ENCODE measurements around the gene SGO2.

Gene SGO2

GRCh38 chr2:200494048-200494447 lies 32.0 kb upstream of the SGO2 start:
- TF ChIP-seq CTCF (IDR thresholded peaks at IDR 0.05; ENCODE audit: low read depth, low read length, missing control alignments): no peak
- no peak for DNase-seq
- no peak overlapping the region for H3K4me3 ChIP-seq (ENCODE audit: low read depth, low read length)
- in situ Hi-C loops (cut with HindIII; ENCODE audit: low pct_ligation_motif_present, low sequenced_read_pairs): no loop called here
- H3K27me3 ChIP-seq (replicated peaks): no peaks in the 10 kb centered on the region
- peaks cover 7% of the 10 kb centered on the region for H3K36me3 ChIP-seq (replicated peaks)
- H3K27ac ChIP-seq: no peak overlapping the region

GRCh38 chr2:200496696-200497095 lies 29.3 kb upstream of the SGO2 start:
- no peak for DNase-seq
- in situ Hi-C loops (cut with HindIII; ENCODE audit: low pct_ligation_motif_present, low sequenced_read_pairs): no loop called here
- H3K27me3 ChIP-seq (replicated peaks): no peaks in the 10 kb centered on the region
- no peak overlapping the region for H3K27ac ChIP-seq
- no peak overlapping the region for H3K4me3 ChIP-seq (ENCODE audit: low read depth, low read length)
- no peak for TF ChIP-seq CTCF (IDR thresholded peaks at IDR 0.05; ENCODE audit: low read depth, low read length, missing control alignments)
- no peaks in the 10 kb centered on the region for H3K36me3 ChIP-seq (replicated peaks)

- no peak for DNase-seq
Observed at GRCh38 chr2:200498402-200499162, 27.4 kb upstream of the SGO2 start.

GRCh38 chr2:200502196-200502595 lies 23.8 kb upstream of the SGO2 start:
- Histone ChIP-seq H3K27ac (no peak overlapping the region), H3K36me3 (replicated peaks) (peaks cover 4% of the 10 kb centered on the region), H3K4me3 (ENCODE audit: low read depth, low read length) (no peak overlapping the region), H3K27me3 (replicated peaks) (no peaks in the 10 kb centered on the region)
- no peak for TF ChIP-seq CTCF (IDR thresholded peaks at IDR 0.05; ENCODE audit: low read depth, low read length, missing control alignments)
- DNase-seq: no peak
- in situ Hi-C loops (cut with HindIII; ENCODE audit: low pct_ligation_motif_present, low sequenced_read_pairs): no loop called here

More at GRCh38 chr2:200498402-200499162, 27.4 kb upstream of the SGO2 start:
- no peak for TF ChIP-seq CTCF (IDR thresholded peaks at IDR 0.05; ENCODE audit: low read depth, low read length, missing control alignments)
- in situ Hi-C loops (cut with HindIII; ENCODE audit: low pct_ligation_motif_present, low sequenced_read_pairs): no loop called here
- Histone ChIP-seq H3K36me3 (replicated peaks) (peaks cover 3% of the 10 kb centered on the region), H3K4me3 (ENCODE audit: low read depth, low read length) (no peak overlapping the region), H3K27me3 (replicated peaks) (no peaks in the 10 kb centered on the region), H3K27ac (no peak overlapping the region)

GRCh38 chr2:200506679-200507078 lies 19.3 kb upstream of the SGO2 start:
- in situ Hi-C loops (cut with HindIII; ENCODE audit: low pct_ligation_motif_present, low sequenced_read_pairs): no loop called here

More at GRCh38 chr2:200506679-200507078, 19.3 kb upstream of the SGO2 start:
- H3K36me3 ChIP-seq (replicated peaks): peaks cover 4% of the 10 kb centered on the region
- H3K27ac ChIP-seq: no peak overlapping the region
- H3K27me3 ChIP-seq (replicated peaks): no peaks in the 10 kb centered on the region
- no peak overlapping the region for H3K4me3 ChIP-seq (ENCODE audit: low read depth, low read length)
- DNase-seq: no peak
- TF ChIP-seq CTCF (IDR thresholded peaks at IDR 0.05; ENCODE audit: low read depth, low read length, missing control alignments): no peak
